H9 (cell line): ENCODE results near the gene ATP5PO. TPM values are rescaled to one million over a fixed set of nuclear protein-coding genes. Genes with fewer than 3 reads are reported as not detected.

Experiments used
- DNase-seq: peaks from one replicate; pipeline ENCODE4 v3.0.0-alpha.2; 2017
- H2AFZ ChIP-seq: one replicate; pipeline ENCODE4 v1.6.1; 2013; ENCODE audit warnings: mild to moderate bottlenecking, low read length, control low read depth, moderate library complexity
- H2AK5ac ChIP-seq: 2 replicates; pipeline ENCODE4 v1.6.1; 2013; ENCODE audit warnings: low read length, control low read depth, mixed read lengths; ENCODE audit not compliant: insufficient read length
- H2BK120ac ChIP-seq: one replicate; pipeline ENCODE4 v1.6.1; 2013; ENCODE audit warnings: low read depth, mild to moderate bottlenecking, low read length, control low read depth, inconsistent platforms; ENCODE audit not compliant: poor library complexity, severe bottlenecking
- H2BK12ac ChIP-seq: 2 replicates; pipeline ENCODE4 v1.6.1; 2013; ENCODE audit warnings: low read length, control low read depth, mixed read lengths, low read depth; ENCODE audit not compliant: insufficient read length
- H2BK15ac ChIP-seq: 2 replicates; pipeline ENCODE4 v1.6.1; 2013; ENCODE audit warnings: low read depth, low read length, control low read depth
- H2BK20ac ChIP-seq: one replicate; pipeline ENCODE4 v1.6.1; 2013; ENCODE audit warnings: low read depth, mild to moderate bottlenecking, low read length, control low read depth, inconsistent platforms; ENCODE audit not compliant: poor library complexity, severe bottlenecking
- H2BK5ac ChIP-seq: 2 replicates; pipeline ENCODE4 v1.6.1; 2013; ENCODE audit warnings: low read length, control low read depth, mixed read lengths; ENCODE audit not compliant: insufficient read length
- H3K14ac ChIP-seq: 2 replicates; pipeline ENCODE4 v1.6.1; 2013; ENCODE audit warnings: low read length, control low read depth; ENCODE audit not compliant: insufficient read depth
- H3K18ac ChIP-seq: 2 replicates; pipeline ENCODE4 v1.6.1; 2013; ENCODE audit warnings: low read depth, mild to moderate bottlenecking, mixed read lengths, low read length, control low read depth; ENCODE audit not compliant: insufficient read length
- H3K23ac ChIP-seq: 2 replicates; pipeline ENCODE4 v1.6.1; 2013; ENCODE audit warnings: low read length, control low read depth, mixed read lengths, low read depth; ENCODE audit not compliant: insufficient read length
- H3K23me2 ChIP-seq: 2 replicates; pipeline ENCODE4 v1.6.1; 2013; ENCODE audit warnings: low read depth, mild to moderate bottlenecking, mixed read lengths, low read length, control low read depth; ENCODE audit not compliant: insufficient read length, poor library complexity, severe bottlenecking
- H3K27ac ChIP-seq: 2 replicates; pipeline ENCODE4 v1.5.1; 2013; ENCODE audit warnings: low read length, control low read depth, mixed read lengths, low read depth; ENCODE audit not compliant: insufficient read length
- H3K27me3 ChIP-seq: 2 replicates; pipeline ENCODE4 v1.6.1; 2013; ENCODE audit warnings: low read length, control low read depth, inconsistent platforms; ENCODE audit not compliant: insufficient read depth
- H3K4ac ChIP-seq: 2 replicates; pipeline ENCODE4 v1.6.1; 2013; ENCODE audit warnings: low read depth, mild to moderate bottlenecking, control low read depth, inconsistent platforms, low read length, moderate library complexity
- H3K4me1 ChIP-seq: 2 replicates; pipeline ENCODE4 v1.6.1; 2013; ENCODE audit warnings: low read length, control low read depth, inconsistent platforms; ENCODE audit not compliant: insufficient read depth
- H3K4me2 ChIP-seq: 2 replicates; pipeline ENCODE4 v1.6.1; 2013; ENCODE audit warnings: low read length, control low read depth, mixed read lengths; ENCODE audit not compliant: insufficient read length, insufficient read depth
- H3K56ac ChIP-seq: 2 replicates; pipeline ENCODE4 v1.6.1; 2013; ENCODE audit warnings: low read depth, mild to moderate bottlenecking, mixed read lengths, low read length, control low read depth; ENCODE audit not compliant: insufficient read length
- H3K79me1 ChIP-seq: 2 replicates; pipeline ENCODE4 v1.6.1; 2013; ENCODE audit warnings: low read depth, mild to moderate bottlenecking, moderate library complexity, low read length, control low read depth, inconsistent platforms; ENCODE audit not compliant: insufficient read depth, poor library complexity, severe bottlenecking
- H3K79me2 ChIP-seq: 2 replicates; pipeline ENCODE4 v1.6.1; 2013; ENCODE audit warnings: low read length, control low read depth, inconsistent platforms; ENCODE audit not compliant: insufficient read depth
- H3K9ac ChIP-seq: 2 replicates; pipeline ENCODE4 v1.6.1; 2013; ENCODE audit warnings: low read length, control low read depth, mixed read lengths; ENCODE audit not compliant: insufficient read length; ENCODE audit errors: extremely low read depth
- H3K9me3 ChIP-seq: one replicate; pipeline ENCODE4 v1.6.1; 2013; ENCODE audit warnings: low read depth, low read length, inconsistent platforms; ENCODE audit not compliant: control insufficient read depth
- H3T11ph ChIP-seq: one replicate; pipeline ENCODE4 v1.6.1; 2013; ENCODE audit warnings: mild to moderate bottlenecking, low read length, control low read depth, inconsistent platforms
- H4K20me1 ChIP-seq: one replicate; pipeline ENCODE4 v1.6.1; 2013; ENCODE audit not compliant: control insufficient read depth, insufficient read length, insufficient read depth
- H4K5ac ChIP-seq: 2 replicates; pipeline ENCODE4 v1.6.1; 2013; ENCODE audit warnings: low read depth, mild to moderate bottlenecking, mixed read lengths, low read length, control low read depth; ENCODE audit not compliant: insufficient read length
- H4K8ac ChIP-seq: replicated peaks from 2 replicates; pipeline ENCODE4 v1.6.1; 2013; ENCODE audit warnings: low read length, control low read depth, mixed read lengths, low read depth; ENCODE audit not compliant: insufficient read length
- H4K91ac ChIP-seq: 2 replicates; pipeline ENCODE4 v1.6.1; 2013; ENCODE audit warnings: low read depth, mild to moderate bottlenecking, moderate library complexity, mixed read lengths, low read length, control low read depth; ENCODE audit not compliant: insufficient read length
- H3K27ac Mint-ChIP-seq, 3 experiments: 2 replicates in 2 of 3; 3 replicates in 1 of 3; pipeline ENCODE4 v1.8.0; 2020 to 2021; ENCODE audit warnings: mixed read lengths in 3 of 3, mild to moderate bottlenecking in 1 of 3, moderate library complexity in 1 of 3
- H3K27me3 Mint-ChIP-seq: 2 replicates; pipeline ENCODE4 v1.8.0; 2021; ENCODE audit warnings: low read depth, mild to moderate bottlenecking, moderate library complexity, mixed read lengths
- H3K36me3 Mint-ChIP-seq, 3 experiments: 2 replicates in 2 of 3; 3 replicates in 1 of 3; pipeline ENCODE4 v1.8.0; 2020 to 2021; ENCODE audit warnings: low read depth in 3 of 3, mixed read lengths in 3 of 3; ENCODE audit not compliant: insufficient read depth in 1 of 3
- H3K4me1 Mint-ChIP-seq, 2 experiments: 2 replicates each; pipeline ENCODE4 v1.8.0; 2020; ENCODE audit warnings: mixed read lengths in 2 of 2
- H3K4me3 Mint-ChIP-seq, 2 experiments: 2 replicates in 1 of 2; 3 replicates in 1 of 2; pipeline ENCODE4 v1.8.0; 2020 to 2021; ENCODE audit warnings: mild to moderate bottlenecking in 2 of 2, mixed read lengths in 2 of 2, moderate library complexity in 1 of 2
- H3K9me3 Mint-ChIP-seq, 2 experiments: 2 replicates in 1 of 2; 3 replicates in 1 of 2; pipeline ENCODE4 v1.8.0; 2020; ENCODE audit warnings: mild to moderate bottlenecking in 2 of 2, mixed read lengths in 2 of 2, moderate library complexity in 1 of 2
- CTCF ChIP-seq: fragments of 200-600 bp; sonication (generic); conservative IDR thresholded peaks from 3 replicates; pipeline ENCODE4 v1.8.0; 2021; ENCODE audit warnings: antibody characterized with exemption, mild to moderate bottlenecking
- WGBS: extraction: QIAGEN DNeasy Blood & Tissue Kit; methylation state at CpG from one replicate; pipeline ENCODE4 v1.1.7; 2013; ENCODE audit warnings: missing lambda C conversion rate, low lambda C conversion rate, mixed read lengths; ENCODE audit not compliant: insufficient read length; ENCODE audit errors: extremely low coverage; 5-methylcytosine and 5-hydroxymethylcytosine counted together
- total RNA-seq: library from RNA; stranded (reverse); gene quantifications from 2 replicates; pipeline ENCODE4 v1.2.1, GENCODE V29; 2021

The ATP5PO gene
- total RNA-seq, 1 experiment from 2014 or later: 275 TPM

- H3K4ac ChIP-seq: no peak overlapping the region
- Mint-ChIP-seq H3K36me3 (no peaks in the 10 kb centered on the region), H3K27ac (no peak overlapping the region), H3K27me3 (peaks cover 2% of the 10 kb centered on the region; the same call in 1 of the 2 replicates), H3K4me1 (peaks cover 11 to 14% of the 10 kb centered on the region in 2 experiments), H3K4me3 (no peak overlapping the region), H3K9me3 (no peaks in the 10 kb centered on the region)
- no peak overlapping the region for H2BK20ac ChIP-seq
- H2BK120ac ChIP-seq: no peak overlapping the region
- H3K4me2 ChIP-seq: no peak overlapping the region
- no peak overlapping the region for H3K23ac ChIP-seq
- no peaks in the 10 kb centered on the region for H3K9me3 ChIP-seq
- no peak overlapping the region for H4K5ac ChIP-seq
- no peaks in the 10 kb centered on the region for H3K79me2 ChIP-seq
- H3K56ac ChIP-seq: no peak overlapping the region
- H2AK5ac ChIP-seq: no peak overlapping the region
- H2BK5ac ChIP-seq: no peak overlapping the region
- H3K23me2 ChIP-seq: no peaks in the 10 kb centered on the region
- no peak overlapping the region for H3T11ph ChIP-seq
- H3K4me1 ChIP-seq: no peaks in the 10 kb centered on the region; the same call in 1 of the 2 replicates
- no peak for DNase-seq
- H4K20me1 ChIP-seq: no peaks in the 10 kb centered on the region
- TF ChIP-seq CTCF: no peak
- H3K27me3 ChIP-seq: no peaks in the 10 kb centered on the region
- no peak overlapping the region for H3K14ac ChIP-seq
- H3K18ac ChIP-seq: no peak overlapping the region
- no peak overlapping the region for H4K91ac ChIP-seq
- H2BK15ac ChIP-seq: no peak overlapping the region
- H2AFZ ChIP-seq: no peak overlapping the region
- H4K8ac ChIP-seq: no peak overlapping the region
- WGBS: no CpG with 5 or more reads among the region's 13 CpGs
- H3K27ac ChIP-seq: no peak overlapping the region
- no peaks in the 10 kb centered on the region for H3K79me1 ChIP-seq
- no peak overlapping the region for H3K9ac ChIP-seq
- no peak overlapping the region for H2BK12ac ChIP-seq
These were observed 35.0 kb downstream of the ATP5PO start for GRCh38 chr21:33880626-33881025.
